AG04449 (cell line): Measurements from ENCODE around the gene SLC25A27.

Experiments
- CTCF ChIA-PET: fragments of 350-600 bp; formaldehyde crosslinking; extraction: SDS; loops from one replicate; lab custom pipeline; 2021; ENCODE audit warnings: antibody characterized with exemption; lab: Yijun Ruan, JAX
- POLR2A ChIA-PET: fragments of 400-600, 350-600 bp; formaldehyde crosslinking; extraction: SDS; loops from one replicate; lab custom pipeline; 2020; ENCODE audit warnings: antibody characterized with exemption, inconsistent platforms; lab: Yijun Ruan, JAX
- DNase-seq: peaks from one replicate; pipeline ENCODE4 v3.0.0-alpha.2; 2010; ENCODE audit warnings: low read depth, low spot score
- H3K4me3 ChIP-seq: 2 replicates; pipeline ENCODE4 v1.5.1; 2011; ENCODE audit warnings: low read depth, mild to moderate bottlenecking, control low read depth, low read length
- CTCF ChIP-seq: IDR thresholded peaks from one replicate; pipeline ENCODE4 v1.5.1; 2011; ENCODE audit warnings: mild to moderate bottlenecking, moderate library complexity, low read length, control low read depth, inconsistent platforms; ENCODE audit not compliant: insufficient read depth; ENCODE audit errors: missing control alignments

SLC25A27 gene

GRCh38 chr6:46652603-46653438 lies at the start of gene SLC25A27, which contains the start of gene CYP39A1:
TSS of gene SLC25A27 (plus strand) at chr6:46652975. CDS start at chr6:46653193, 218 bp downstream.
TSS of gene CYP39A1 (minus strand) at chr6:46652818. CDS start at chr6:46652582, 236 bp downstream.
- POLR2A ChIA-PET: no interaction called here
- CTCF ChIA-PET: no interaction called here

GRCh38 chr6:46605091-46605797 lies 47.5 kb upstream of the SLC25A27 start:
- ChIA-PET POLR2A (no interaction called here), CTCF (no interaction called here)
- DNase-seq: no peak
- H3K4me3 ChIP-seq: no peak overlapping the region
- no peak for TF ChIP-seq CTCF

More at GRCh38 chr6:46652603-46653438, at the start of gene SLC25A27, which contains the start of gene CYP39A1:
- no peak for TF ChIP-seq CTCF
- peak within 1 kb of the TSS; percentile 70 for H3K4me3 ChIP-seq
- DNase-seq: no peak

DNA sequence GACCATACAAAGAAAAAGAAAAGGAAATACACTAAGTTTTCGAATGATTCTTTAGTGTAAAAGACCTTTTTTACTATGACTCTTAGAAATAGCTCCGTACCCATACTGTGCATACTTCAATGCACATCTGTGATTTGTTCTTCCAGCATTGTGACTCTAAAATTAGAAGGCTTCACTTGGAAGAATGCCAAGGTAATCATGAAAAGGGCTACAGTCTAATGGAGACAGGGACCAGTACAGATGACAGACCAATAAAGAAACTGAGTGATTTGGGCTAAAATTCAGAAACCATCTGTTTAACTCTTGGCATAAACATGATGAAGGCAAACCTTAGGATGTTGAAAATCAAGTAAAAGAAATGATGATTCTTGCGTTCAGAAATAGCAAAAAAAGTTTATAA lies 46.4 kb upstream of the SLC25A27 start:
- ChIA-PET CTCF (no interaction called here), POLR2A (no interaction called here)
- DNase-seq: no peak
- no peak overlapping the region for H3K4me3 ChIP-seq
- no peak for TF ChIP-seq CTCF

DNA sequence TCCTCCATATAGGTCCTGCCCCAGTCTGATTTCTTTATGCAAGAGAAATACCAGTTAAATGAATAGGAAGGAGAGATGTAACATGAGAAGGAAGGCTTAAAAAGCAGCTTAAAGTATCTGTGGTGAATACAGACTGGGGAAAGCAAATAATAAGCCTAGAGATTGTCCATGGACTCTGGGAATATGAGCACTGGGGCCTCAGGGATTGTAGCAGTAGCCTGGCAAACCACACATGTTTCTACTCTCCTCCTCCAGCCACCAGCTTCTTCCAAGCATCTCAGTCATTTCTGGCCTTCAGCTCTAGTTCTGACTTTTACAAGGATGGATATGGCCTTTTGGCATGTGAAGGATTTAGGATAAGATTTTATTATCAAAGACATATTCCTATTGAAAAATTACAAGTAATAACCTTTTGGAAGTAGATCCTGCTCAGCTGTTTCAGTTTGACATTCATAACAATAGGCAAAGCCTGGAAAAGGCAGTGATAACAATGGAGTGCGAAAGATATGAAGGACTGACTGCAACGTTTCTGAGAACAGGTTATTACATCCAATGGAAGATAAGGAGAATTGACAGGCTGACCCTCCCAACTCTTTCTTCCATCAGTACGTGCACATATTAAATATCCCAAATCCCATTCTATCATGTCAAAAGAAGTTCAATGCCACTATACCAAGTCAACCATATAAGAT lies 41.8 kb upstream of the SLC25A27 start:
- POLR2A ChIA-PET: no interaction called here
- CTCF ChIA-PET: no interaction called here
- TF ChIP-seq CTCF: no peak
- no peak for DNase-seq
- no peak overlapping the region for H3K4me3 ChIP-seq

GRCh38 chr6:46612645-46613044 lies 40.1 kb upstream of the SLC25A27 start:
- POLR2A ChIA-PET: no interaction called here
- no peak overlapping the region for H3K4me3 ChIP-seq
- CTCF ChIA-PET: no interaction called here
- no peak for TF ChIP-seq CTCF
- DNase-seq: no peak
